RWPE1 (cell line): ENCODE data around the gene ASB6.
A peak's percentile ranks its signal among the peaks of the same experiment; 100 is the strongest.

ENCODE experiments used
- CTCF ChIA-PET: fragments of 350-600 bp; sonication (Branson Sonifier 250); formaldehyde crosslinking; extraction: SDS; loops from one replicate; lab custom pipeline; 2021; lab: Yijun Ruan, JAX
- POLR2A ChIA-PET: fragments of 400-600 bp; formaldehyde crosslinking; extraction: SDS; loops from one replicate; lab custom pipeline; 2020; ENCODE audit warnings: antibody characterized with exemption; ENCODE audit not compliant: low non-redundant PET; lab: Yijun Ruan, JAX
- DNase-seq: peaks from one replicate; pipeline ENCODE4 v3.0.0; 2012; ENCODE audit warnings: low spot score
- H3K27ac ChIP-seq: fragments of 450-650 bp; 2 replicates; pipeline ENCODE4 v1.5.1; 2017
- TF ChIP-seq, protein P1 (sequence below): fragments of 450-650 bp; conservative IDR thresholded peaks from 2 replicates; pipeline ENCODE4 v1.5.1; 2017; ENCODE audit warnings: low read depth, mild to moderate bottlenecking

The ASB6 gene

DNA sequence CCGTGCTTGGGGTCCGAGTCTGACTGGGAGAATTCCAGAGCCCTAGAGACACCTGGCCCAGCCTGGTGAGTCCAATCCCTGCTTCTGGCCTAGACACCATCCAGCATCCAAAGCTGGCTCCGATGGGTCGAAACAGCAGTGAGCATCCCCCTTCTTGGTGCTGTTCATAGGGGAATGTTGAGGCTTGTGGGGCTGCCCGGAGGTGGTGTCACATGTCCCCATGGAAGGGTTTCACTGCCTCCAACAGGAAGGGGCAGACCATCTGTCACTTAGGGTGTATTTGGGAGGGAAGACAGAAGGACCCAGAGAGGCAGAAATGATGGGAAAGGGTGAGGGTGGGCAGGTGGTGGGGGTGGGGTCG is 34.9 kb downstream of the ASB6 start:
- ChIA-PET CTCF (interaction anchor here (1.4 kb wide), 1 partner anchor 467 kb away, joined by 3 read pairs; no protein-coding TSS in a partner anchor), POLR2A (interaction anchor here (0.9 to 1.0 kb wide), 2 partner anchors 123 to 429 kb away, joined by 3 read pairs; partner anchors contain the start of gene IER5L)
- no peak for DNase-seq
- peak overlapping the region; percentile 83 for H3K27ac ChIP-seq
- TF ChIP-seq, protein P1, sequence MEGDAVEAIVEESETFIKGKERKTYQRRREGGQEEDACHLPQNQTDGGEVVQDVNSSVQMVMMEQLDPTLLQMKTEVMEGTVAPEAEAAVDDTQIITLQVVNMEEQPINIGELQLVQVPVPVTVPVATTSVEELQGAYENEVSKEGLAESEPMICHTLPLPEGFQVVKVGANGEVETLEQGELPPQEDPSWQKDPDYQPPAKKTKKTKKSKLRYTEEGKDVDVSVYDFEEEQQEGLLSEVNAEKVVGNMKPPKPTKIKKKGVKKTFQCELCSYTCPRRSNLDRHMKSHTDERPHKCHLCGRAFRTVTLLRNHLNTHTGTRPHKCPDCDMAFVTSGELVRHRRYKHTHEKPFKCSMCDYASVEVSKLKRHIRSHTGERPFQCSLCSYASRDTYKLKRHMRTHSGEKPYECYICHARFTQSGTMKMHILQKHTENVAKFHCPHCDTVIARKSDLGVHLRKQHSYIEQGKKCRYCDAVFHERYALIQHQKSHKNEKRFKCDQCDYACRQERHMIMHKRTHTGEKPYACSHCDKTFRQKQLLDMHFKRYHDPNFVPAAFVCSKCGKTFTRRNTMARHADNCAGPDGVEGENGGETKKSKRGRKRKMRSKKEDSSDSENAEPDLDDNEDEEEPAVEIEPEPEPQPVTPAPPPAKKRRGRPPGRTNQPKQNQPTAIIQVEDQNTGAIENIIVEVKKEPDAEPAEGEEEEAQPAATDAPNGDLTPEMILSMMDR, result no peak

DNA sequence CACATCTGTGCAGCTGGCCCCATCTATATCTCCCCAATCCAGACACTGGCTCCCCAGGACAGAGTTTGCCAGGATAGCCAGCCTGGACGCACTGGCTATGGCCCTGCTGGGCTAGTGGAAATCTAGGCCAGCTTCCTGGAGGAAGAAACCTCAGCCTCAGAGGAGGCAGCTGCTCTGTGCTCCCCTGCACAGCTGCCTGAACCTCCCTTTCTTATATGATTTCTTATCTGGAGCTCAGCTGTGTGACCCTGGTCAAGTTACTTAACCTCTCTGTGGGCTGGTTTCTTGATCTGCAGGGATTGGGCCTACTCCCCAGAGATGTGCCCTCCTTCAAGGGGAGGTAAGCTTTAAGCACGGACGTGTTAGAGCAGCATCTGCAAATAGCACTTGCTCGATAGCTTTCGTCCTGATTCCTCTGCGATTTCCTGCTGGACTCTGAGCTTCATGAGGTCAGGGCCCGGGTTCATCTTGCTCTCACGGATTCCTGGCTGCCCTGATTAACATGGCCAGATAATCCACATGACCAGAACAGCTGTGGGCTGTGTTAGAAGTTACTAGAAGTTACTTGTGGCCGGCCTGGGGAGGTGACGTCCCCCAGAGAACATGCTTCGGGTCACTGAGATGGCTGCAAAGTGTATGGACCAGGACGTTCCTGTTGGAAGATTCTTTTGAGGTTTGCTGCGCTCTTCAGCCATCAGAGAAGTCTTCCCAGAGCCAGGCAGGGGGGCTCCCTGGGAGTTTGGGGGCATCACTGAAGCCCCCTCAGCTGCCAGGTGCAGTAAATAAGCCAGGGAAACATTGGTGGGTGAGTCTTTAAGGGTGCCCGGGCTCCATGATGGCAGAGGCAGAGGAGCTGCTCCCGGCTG is 35.6 kb downstream of the ASB6 start:
- CTCF ChIA-PET, result interaction anchor here (0.8 to 1.4 kb wide), 3 partner anchors 53 to 468 kb away, joined by 3 to 5 read pairs (median 4); no protein-coding TSS in a partner anchor

DNA sequence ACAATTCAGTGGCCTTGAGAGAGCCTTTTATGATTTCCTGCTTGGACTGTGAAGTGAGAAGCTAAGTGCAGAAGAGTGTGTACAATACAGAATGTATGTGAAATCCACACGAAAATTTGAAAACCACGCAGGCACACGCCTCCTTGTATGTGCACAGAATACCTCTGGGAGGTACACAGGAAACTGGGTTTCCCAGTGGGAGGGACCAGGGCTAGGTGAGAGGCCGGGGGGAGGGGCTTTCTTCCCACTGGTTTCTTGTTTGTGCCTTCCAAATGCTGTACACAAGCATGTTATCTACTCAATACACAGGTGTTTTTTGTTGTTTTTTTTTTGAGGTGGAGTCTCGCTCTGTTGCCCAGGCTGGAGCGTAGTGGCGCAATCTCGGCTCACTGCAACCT is 37.2 kb downstream of the ASB6 start:
- CTCF ChIA-PET, result no interaction called here
- TF ChIP-seq, protein P1, result no peak
- H3K27ac ChIP-seq, result peak overlapping the region; percentile 18
- DNase-seq, result no peak
- POLR2A ChIA-PET, result no interaction called here

More for the DNA sequence above, 35.6 kb downstream of the ASB6 start:
- TF ChIP-seq, protein P1, result no peak
- POLR2A ChIA-PET, result interaction anchor here (0.9 to 1.0 kb wide), 2 partner anchors 123 to 428 kb away, joined by 3 read pairs; partner anchors contain the start of gene IER5L
- H3K27ac ChIP-seq, result peak overlapping the region; percentile 83
- DNase-seq, result no peak

DNA sequence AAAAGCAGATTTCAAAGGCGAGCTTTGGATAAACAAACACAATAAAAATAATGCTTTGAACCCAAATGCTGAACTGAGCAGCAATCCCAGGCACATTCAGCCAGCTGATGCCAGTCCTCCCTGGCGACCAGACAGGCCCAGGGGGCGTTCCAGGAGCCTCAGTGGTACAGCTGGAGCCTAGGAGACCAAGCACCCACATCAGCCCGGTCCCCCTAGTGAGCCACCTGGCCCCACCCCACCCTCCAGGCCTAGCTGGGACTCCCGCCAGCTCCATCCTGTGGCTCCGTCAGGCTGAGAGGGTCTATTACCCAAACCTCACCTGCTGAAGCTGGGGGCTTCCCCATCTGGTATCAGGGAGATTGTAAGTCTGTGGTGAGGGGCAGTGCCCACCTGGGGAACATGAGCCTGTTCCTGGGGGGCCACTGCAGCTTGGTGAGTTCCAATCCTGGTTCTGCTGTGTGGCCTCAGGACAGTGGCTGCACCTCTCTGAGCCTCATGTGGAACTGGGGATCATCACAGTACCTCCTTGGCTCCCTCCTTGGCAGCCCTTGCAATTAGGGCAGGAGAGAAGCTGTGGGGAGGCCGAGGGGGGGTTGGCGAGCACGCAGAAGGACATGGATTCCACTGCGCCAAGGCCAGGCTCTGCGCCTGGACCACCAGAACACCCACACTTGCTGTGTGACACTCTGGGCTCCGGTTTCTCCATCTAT is 37.7 kb downstream of the ASB6 start:
- ChIA-PET POLR2A (no interaction called here), CTCF (interaction anchor here (1.6 kb wide), 1 partner anchor 465 kb away, joined by 7 read pairs; no protein-coding TSS in a partner anchor)
- H3K27ac ChIP-seq, result peak overlapping the region; percentile 18
- DNase-seq, result no peak
- TF ChIP-seq, protein P1, result no peak

DNA sequence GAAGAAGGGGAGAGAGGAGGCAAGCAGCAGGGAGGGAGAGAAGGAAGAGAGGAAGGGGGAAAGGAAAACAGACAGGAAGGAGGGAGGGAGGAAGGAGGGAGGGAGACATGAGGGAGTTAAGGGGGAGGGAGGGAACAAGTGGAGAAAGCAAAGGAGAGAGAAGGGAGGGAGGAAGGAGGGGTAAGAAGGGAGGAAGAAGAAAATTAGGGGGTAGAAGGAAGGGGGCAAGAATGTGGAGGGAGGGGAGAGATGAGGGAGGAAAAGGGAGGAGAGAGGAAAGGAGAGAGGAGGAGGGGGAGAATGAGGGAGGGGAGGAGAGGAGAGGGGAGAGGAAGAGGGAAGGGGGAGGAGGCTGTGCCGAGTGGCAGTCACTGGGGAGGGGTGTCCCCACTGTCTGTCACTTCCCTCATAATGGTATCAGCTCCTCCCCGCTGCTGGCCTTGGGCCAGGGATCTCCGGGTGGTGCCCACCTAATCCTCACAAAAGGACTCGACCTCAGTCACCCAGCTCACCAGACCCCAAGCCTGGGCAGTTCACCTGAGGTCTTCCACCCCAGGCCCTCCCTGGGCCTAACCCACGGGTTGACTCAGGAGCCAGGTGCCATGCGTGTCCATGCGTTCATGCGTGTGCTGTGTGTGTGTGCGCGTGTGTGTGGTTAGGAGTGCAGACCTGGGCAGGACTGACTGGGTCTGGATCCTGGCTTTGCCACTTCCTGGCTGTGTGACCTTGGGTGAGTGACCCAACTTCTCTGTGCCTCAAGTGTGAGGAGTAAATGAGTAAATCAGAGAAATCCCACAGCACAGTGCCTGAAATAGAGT is 39.1 kb downstream of the ASB6 start:
- CTCF ChIA-PET, result interaction anchor here (0.6 to 1.6 kb wide), 2 partner anchors 464 to 481 kb away, joined by 4 to 7 read pairs; no protein-coding TSS in a partner anchor
- POLR2A ChIA-PET, result interaction anchor here (0.6 kb wide), 1 partner anchor 892 kb away, joined by 5 read pairs; no protein-coding TSS in a partner anchor
- DNase-seq, result no peak
- TF ChIP-seq, protein P1, result no peak
- no peak overlapping the region for H3K27ac ChIP-seq
